Stimulated activated naive CD8-positive, alpha-beta T cell treated with anti-CD3 and anti-CD28 coated beads, Interleukin-15, Interleukin-2, amounts not matched to agents 100 U/mL and 50 U/mL, for 24 hours (primary cell): Measurements from ENCODE around the gene ANKRD33B.

Experiments used
- ATAC-seq: fragments of 150-1000 bp; cut with Tn5 transposase; one replicate; pipeline ENCODE4 v1.10.0; 2021
- DNase-seq: peaks from one replicate; pipeline ENCODE4 v3.0.0; 2021

ANKRD33B gene

DNA sequence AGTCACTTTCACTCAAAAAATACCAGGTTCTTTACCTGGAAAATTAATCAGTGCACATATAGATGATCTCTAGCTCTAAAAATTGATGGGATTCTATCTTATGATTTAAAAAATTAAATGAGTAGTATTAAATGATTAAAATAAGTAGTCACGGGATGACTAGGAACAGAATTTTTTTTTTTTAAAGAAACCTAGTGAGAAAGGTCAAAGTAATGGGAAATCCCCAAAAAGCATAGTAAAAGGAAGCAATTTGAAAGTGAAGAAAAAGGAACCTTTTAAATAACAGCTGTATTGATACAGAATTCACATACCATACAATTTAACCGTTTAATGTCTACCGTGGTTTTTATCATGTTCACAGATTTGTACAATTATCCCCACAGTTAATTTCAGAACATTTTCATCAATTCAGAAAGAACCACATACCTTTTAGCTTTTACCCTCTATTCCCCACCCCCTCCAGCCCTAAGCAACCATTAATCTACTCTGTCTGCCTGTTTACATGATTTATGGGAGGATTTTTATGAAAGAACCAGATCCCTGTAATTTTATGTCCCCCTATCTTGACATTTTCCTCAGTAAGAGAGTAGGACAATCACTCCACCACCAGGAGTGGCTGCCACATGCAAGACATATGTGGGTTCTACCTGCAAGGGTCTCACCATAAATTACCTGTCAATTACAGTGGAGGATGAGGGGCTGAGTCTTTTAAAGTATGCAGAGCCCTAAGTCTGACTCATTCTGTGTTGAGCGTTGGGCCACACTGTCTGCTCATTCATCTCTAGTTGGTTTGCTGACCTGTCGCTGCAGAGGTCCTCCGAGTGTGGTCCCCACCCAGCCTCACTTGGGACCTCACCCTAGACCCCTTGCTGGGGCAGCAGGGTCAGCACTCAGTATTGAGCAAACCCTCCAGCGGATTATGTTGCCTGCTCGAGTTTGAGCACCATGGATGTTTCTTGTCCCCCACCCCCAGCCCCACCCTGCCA lies 16.0 kb downstream of the ANKRD33B start:
- no peak for DNase-seq
- ATAC-seq = peak; percentile 51

DNA sequence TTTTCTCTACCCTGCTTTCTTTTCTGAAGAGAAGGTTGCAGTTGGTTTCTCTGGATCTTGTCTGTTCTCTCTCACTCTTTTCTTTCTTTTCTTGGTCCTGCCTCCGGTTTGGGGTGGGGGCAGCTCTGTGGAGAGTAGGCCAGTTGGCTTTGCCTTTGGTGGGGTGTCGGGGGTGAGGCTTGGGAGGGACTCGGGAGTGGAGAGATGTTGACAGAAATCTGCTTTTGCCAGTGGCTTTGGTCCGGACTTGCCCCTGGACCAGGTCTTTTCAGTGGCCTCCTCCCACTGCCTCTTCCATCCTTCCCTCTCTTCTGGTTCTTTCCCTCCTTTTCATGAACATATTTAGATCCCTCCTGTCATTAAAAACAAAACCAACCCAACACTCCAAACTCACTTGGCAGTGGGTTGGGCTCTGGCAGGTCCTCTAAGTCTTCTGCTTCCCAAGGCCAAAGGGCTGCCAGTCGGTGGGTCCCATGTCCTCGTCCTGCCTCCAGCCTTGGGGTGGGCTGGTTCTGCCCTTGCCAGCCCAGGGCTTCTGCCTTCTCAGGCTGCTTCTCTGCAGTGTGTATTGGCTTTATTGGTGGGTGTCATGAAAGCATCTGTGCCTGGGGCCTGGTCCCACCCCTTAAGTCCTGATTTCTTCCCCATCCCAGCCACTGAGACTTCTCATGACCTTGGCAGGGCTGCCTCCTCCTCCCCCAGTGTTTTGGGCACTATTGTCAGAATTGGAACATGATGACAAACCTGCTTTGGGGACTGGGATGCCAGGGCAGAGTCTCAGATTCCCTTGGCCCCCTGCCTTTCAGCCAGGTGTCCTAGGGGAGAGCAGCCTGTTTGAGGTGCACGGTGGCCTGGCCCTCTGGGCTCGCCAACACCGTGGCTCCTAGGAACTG lies 16.9 kb downstream of the ANKRD33B start:
- DNase-seq = no peak
- no peak for ATAC-seq

DNA sequence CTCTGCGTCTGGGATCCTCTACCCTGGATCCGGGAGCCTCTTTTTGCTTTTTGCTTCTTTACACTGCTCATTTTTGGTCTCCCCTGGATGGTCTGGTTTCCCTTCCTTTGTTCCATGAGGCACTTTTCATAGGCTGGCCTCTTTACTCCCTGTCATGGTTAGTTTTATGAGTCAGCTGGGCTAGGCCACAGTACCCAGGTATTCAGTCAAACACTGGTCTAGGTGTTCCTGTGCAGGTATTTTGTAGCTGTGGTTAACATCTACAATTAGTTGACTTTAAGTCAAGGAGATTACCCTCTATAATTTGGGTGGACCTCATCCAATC lies 17.5 kb downstream of the ANKRD33B start:
- ATAC-seq = no peak

DNA sequence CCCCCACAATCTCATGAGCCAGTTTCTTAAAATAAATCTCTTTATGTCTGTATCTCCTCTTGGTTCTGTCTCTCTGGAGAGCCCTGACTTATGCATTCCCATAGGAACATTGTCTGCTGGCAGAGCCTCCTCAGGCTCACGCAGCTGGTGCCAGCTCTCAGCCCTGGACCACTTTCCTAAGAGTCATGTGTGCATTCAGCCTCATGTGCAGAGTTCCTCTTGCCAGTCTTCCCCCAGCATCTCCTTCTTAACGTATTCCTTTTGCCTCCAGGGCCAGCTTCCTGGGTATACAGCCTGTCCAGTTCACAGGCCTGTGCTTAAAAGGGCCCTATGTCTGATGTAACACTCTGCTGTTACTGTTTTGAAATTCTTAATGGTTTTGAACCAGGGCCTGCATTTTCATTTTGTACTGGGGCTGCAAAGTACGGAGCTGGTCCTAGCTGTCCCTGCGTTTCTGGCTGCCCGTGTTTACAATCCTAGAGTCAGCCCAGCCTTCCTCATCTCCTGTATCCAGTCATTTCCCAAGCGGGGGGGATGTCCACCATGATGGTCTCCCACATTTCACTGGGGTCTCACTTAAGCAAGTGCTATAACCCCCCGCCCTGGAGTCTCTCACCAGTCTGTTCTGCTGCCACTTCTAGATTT lies 18.1 kb downstream of the ANKRD33B start:
- ATAC-seq = no peak
- DNase-seq = no peak

More for the DNA sequence above, 17.5 kb downstream of the ANKRD33B start:
- no peak for DNase-seq

DNA sequence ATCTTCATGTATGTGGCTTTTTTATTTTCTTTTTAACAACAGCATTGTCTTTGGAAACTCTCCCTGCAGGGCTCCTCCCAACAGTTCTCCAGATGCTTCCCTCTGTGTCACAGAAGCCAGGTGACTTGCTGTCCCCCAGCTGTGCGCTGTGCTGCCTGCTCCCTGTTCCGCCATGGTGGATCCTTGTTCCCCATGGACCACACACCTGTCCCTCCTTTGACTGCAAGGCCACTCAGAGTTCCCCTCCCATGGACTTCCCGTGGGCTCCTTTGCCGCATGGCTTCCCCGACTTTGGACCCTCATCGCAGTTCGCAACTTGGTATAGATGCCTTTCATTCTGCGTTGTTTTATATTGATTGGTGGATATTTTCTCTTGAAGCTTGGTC lies 18.6 kb downstream of the ANKRD33B start:
- DNase-seq (no peak), ATAC-seq (no peak)

DNA sequence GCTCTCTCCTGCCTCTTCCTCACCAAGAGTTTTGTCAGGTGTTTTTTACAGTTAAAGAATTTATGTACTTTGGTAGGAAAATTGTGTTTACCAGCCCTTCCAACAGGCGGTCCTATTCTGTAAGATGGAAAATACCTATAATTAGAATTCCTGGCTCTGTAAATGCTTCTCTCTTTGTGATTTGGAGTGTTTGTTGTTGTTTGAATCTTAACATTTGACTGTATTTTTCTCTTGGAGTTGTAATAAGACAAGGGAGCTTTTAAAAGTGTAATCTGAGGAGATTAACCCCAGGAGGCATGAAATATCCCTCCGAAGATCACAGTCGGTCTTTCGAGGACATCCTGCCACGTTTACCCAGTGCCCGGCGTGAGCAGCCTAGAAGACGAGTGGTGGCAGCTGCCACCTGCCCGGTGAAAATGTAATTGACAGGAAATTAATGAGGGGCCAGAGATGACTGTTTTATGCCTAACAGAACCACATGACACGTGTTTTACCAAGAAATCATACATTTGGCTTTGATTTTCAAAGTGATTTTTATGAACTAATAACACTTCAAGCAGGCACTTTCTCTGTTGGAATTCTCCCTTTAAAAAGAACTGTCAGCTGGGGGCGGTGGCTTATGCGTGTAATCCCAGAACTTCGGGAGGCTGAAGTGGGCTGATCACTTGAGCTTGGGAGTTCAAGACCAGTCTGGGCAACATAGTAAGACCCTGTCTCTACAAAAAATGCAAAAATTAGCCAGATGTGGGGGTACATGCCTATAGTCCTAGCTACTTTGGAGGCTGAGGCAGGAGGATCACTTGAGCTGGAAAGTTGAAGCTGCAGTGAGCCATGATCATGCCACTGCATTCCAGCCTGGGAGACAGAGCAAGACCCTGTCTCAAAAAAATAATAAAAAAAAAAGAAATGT lies 20.0 kb downstream of the ANKRD33B start:
- DNase-seq (no peak), ATAC-seq (no peak)

DNA sequence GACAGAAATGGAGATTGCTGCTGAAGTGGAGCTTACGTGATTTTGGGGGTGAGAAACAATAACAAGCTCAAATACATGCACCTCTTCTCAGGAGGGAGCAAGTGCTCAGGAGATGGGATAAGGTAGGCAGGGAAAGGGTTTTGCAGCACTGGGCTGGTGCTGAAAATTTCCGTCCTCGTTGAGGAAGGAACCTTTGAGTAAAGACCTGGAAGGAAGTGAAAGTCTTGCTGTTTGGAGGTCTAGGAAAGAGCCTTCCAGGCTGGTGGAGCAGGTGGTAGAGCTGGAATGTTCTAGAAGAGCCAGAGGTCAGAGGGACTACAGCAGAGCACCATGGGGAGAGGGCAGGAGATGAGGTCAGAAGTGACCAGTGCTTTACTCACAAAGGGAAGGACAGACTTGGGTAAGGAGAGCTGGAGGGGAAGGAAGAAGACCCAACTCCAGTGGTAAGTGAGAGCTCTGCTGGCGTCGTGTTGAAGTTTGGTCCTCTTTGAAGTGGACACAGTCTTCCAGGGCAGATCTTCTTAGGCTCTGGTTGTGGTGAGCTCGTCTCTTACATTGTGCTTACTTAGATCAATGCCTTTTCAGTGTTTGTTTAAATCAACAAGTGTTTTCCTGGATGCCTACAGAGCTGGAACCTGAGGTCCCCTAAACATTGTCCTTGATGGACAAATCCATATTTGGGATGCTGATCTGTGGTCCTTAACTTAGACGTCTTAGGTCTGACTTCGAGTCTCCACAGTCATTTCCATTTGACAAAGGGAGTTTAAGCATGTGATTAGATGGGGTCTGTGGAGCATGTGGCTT lies 21.0 kb downstream of the ANKRD33B start:
- no peak for ATAC-seq
- no peak for DNase-seq

DNA sequence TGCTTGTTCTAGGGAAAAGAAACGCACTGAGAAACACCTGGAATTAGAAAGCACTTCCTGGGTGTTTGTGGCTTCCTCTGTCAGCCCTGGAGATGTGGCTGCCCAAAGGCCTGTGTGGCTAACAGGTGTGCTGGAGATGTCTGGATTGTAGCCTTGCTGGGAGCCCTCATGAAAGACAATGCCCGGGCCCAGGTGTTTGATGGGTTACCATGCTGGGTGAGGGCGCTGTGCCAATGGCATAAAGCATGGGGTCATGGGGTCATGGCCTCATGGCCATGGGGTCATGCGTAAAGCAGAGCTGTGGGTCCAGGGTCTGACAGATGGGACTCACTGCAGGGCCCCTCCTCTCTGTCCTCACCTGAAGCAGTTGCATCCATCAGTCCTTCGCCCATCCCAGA lies 21.6 kb downstream of the ANKRD33B start:
- DNase-seq = no peak

DNA sequence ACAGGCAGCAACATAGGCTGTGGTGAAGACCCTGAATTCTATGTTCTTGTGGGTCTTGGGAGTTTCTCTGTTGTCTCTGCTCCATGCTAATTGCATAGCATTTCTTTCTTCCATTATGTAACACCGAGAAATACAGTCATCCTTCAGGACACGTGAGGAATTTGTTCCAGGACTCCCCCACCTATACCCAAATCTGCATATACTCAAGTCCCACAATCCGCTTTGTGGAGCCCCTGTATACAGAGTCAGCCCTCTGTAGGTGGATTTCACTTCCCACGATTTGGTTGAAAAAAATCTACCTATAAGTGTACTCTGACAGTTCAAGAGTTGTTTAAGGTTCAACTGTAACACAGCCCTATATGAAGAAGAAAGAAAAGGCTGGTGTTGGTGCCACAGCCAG lies 22.1 kb downstream of the ANKRD33B start:
- ATAC-seq (peak; percentile 78), DNase-seq (no peak)

More for the DNA sequence above, 21.6 kb downstream of the ANKRD33B start:
- no peak for ATAC-seq

DNA sequence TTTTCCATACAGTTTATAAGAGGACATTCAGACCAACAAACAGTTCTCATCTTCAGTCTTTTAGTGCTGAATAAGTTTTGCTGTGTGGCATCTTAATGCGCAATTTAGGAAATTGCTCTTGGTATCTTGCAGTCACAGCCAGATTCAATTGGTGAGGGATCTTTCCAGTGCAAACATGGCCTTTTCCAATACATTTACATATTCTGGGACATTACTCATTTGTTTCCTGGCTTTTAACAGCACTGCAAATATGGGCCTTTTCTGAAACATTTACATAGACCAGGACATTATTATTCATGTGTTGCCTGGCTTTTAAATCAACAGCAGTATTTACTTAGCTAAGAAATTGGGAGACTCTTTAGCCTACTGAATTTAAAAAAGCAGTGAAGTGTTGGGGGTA lies 22.7 kb downstream of the ANKRD33B start:
- ATAC-seq (no peak), DNase-seq (no peak)

DNA sequence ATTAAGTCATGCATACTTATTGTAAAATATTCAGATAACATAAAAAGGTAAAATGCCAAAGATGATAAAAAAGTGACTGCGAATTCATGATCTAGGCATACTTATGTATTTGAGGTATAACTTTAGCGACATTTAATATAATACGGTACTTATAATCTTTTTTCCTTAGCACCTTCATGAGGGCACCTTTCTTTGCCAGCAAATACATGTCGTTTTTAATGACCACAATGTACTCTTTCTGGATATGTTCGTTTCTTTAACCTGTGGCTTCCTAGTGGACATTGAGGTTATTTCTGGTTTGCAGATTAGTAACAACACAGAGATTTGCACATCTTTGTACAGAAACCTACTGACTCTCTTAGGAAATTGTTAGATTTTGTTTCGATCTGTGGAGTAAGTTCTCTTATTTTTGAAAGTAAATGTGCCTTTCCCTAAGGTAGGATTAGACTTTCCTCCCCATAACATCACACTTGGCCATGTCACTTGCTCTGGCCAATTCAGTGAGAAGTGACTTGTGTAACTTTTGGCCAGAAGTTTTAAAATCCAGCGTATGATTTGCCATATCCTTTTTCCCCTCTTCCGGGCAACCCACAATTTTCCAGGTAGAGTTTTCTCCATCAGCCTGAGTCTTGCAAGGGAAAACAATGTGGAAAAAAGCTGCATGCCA lies 24.4 kb downstream of the ANKRD33B start:
- ATAC-seq (no peak), DNase-seq (no peak)

DNA sequence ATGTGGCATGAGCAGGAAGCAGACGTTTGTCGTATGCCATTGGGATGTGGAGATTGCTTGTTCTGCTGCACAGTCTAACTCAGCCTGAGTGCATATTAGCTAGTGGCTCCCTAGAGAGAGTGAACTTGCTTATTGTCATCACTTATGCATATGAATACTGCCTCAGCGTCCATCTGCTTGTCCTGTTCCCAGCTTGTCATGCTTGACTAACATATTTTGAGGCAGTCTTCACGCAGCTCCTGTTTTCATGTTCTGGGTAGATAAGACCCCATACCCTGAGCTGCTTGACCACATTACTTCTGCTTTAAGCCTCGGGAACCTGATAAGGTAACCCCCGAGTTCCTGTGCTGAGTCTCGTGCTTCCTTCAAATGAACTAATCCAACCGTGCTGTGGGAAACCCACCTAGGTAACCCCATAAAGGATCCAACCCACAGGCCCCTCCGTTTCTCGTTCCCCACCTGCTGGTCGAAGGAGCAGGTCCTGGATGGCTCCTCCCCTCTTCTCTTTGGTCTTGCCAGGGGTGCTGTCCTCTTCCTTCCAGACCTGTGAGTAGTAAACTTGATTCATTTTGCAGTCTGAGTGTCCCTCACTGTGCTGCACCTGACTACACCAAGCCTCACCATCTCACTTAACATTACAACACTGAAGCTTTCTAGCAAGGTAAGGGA lies 25.0 kb downstream of the ANKRD33B start:
- ATAC-seq (no peak), DNase-seq (no peak)

DNA sequence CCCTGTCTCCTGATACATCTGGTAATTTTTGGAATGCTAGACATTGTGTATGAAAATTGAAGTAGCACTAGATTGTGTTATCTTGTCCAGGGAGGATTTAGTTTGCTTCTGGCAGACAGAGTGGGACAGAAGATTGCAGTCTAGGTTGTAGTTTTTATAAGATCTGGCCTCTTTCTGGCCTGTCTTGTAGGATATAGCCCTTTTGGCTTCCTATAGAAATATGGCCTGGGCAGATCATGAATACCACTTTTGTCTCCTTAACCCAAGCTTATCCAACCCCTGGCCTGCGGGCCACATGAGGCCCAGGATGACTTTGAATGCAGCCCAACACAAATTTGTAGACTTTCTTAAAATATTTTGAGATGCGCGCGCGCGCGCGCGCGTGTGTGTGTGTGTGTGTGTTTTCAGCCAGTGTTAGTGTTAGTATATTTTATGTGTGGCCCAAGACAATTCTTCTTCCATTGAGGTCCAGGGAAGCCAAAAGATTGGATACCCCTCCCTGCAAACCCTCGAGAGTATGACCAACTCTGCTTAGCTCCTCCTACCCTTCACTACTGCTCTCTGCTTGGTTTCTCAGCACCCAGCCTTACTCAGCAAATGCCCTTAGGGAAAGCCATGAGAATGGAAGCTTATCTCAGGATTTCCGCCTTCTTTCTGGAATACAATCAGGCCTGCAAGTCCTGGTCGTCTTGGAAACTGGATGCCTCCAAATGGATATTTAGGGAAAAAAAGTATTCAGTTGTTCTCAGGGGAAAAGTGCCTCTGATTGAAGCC lies 26.5 kb downstream of the ANKRD33B start:
- DNase-seq = no peak

DNA sequence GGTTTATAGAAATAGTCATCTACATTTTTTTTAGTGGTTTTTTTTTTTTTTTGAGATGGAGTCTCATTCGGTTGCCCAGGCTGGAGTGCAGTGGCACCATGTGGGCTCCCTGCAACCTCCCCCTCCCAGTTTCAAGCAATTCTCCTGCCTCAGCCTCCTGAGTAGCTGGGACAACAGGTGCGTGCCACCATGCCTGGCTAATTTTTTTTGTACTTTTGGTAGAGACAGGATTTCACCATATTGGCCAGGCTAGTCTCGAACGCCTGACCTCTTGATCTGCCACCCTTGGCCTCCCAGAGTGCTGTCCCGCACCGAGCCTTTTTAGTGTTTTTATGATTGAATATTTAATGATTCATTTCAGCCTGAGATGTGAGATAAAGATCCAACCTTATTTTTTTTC lies 27.3 kb downstream of the ANKRD33B start:
- no peak for ATAC-seq

More for the DNA sequence above, 26.5 kb downstream of the ANKRD33B start:
- ATAC-seq = no peak

DNA sequence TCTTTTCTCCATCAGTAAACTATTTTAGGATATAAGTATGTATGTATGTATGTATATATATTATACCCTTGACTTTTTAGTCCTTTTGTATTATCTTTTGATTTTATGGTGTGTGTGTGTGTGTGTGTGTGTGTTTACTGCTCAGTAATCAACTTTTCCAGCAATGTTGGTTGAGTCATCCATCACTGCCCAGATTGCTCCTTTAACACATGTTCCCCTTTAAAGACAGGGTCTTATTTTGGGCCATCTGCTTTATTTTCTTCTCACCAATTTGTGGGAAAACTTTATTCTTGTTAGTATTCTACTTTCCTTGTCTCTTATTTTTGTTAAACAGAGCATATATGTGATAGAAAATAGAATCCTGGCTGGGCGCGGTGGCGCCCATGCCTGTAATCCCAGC lies 28.1 kb downstream of the ANKRD33B start:
- ATAC-seq (no peak), DNase-seq (no peak)

More for the DNA sequence above, 27.3 kb downstream of the ANKRD33B start:
- DNase-seq = no peak

DNA sequence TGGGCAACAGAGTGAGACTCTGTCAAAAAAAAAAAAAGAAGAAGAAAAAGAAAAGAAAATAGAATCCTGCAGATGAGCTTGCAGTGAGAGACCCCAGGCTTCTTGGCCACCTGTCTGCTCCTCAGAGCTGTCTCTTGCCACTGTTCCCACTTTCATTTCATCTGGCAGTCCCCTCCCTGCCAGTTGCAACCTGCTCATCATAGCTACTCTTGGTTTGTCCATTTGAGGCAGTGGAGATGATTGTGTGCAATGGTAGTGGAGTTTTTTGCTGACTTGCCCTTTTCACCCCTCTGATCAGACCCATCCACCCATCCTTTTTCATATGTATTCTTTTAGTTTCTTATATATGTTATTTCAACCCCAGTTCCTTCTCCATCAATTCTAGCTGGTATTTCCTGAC lies 28.7 kb downstream of the ANKRD33B start:
- no peak for DNase-seq
- ATAC-seq = no peak

DNA sequence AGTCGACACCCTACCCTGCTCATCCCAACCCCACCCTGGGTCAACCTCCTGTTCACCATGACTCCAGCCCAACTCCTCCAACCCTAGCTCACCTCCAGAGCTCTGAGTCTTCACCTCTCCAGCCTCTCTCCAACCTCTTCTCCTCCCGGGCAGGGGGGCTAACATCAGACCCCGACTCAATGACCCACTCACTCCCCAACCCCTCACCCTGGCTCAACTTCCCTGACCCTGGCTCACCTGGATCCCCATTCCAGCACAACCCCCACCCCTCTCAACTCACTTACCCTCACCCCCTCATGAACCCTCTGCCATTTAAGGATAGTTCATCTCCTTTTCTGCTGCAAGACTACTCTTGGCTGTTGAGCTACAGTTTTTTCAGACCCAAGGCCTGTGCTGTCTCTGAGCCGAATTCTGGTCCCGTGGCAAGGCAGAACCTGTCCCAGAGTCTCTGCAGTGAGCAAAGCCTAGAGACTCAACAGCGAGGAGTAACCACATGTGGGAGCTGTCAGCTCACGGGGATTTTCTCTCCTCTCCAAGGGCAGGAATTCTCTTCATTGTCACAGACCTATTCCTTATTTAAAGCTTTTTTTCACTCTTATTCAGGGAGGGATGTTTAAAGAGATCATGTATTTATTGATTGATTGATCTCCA lies 29.8 kb downstream of the ANKRD33B start:
- ATAC-seq = no peak
- no peak for DNase-seq

DNA sequence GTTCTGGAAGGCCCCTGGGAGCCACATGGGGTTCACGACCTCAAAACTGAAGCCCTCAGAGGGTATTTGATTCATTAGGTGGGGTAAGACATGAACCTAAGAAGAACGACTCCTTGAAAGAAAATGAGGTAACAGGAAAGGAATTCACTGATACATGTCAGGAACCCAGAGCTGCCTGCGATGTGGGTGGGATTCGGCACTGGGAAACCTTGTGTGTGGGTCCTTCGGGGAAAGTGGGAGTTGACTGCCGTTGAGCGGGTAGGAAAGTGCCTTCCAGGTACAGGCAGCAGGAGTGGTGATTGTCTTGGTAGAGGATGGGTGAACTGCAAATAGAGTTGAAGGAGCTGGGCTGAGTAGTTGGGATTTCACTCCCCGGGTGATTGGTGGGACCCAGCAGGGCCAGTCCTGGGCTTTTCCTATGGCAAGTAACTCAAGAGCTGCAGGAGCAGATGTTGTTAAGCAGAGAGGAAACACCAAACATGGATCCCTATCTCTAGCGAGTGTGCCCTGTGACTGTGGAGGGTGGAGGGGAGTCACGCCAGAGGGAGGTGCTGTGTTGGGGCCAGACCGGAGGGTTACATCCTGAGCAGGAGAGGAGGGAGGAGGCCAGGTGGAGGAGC lies 30.8 kb downstream of the ANKRD33B start:
- ATAC-seq = no peak
- no peak for DNase-seq
